SK-N-MC (cell line): ENCODE measurements around the gene PTGIS.

ENCODE experiments used
- EZH2 ChIP-seq: fragments of 200-600 bp; sonication (generic); IDR thresholded peaks from one replicate; pipeline ENCODE4 v1.6.1; 2017; ENCODE audit warnings: antibody characterized with exemption
- FOXP2 ChIP-seq: optimal IDR thresholded peaks from 2 replicates; pipeline ENCODE3; 2011; ENCODE audit warnings: mild to moderate bottlenecking, moderate library complexity; ENCODE audit not compliant: insufficient read depth; ENCODE audit errors: extremely low read length, control extremely low read depth
- POLR2AphosphoS5 ChIP-seq: IDR thresholded peaks from 2 replicates; pipeline ENCODE4 v1.6.1; 2012; ENCODE audit warnings: mild to moderate bottlenecking, low read depth, low read length, borderline replicate concordance

DNA sequence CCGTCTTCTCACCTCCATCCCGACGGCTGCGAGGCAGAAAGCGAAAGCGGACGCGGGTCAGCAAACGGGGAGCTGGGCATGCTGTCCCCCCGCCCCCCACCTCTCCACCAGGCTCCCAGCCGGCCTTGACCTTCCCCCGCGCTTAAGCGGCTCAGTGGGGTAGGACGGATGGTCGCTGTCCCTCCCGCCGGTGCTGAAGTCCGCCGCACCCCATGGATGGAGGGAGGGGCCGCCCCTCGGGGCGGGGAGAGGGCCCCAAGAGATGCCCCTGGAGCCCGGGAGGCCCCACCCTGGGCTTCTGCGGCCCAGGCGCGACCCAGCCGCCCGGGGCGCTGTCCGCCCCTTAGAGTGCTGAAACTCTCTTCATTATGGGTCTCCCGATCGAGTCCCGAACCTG lies 85.3 kb downstream of the PTGIS start, which contains the start of gene KCNB1:
- TF ChIP-seq EZH2, result no peak
- TF ChIP-seq POLR2AphosphoS5, result no peak
- no peak for TF ChIP-seq FOXP2
